AG04449 (cell line): Measurements from ENCODE around the gene AKT1S1.
A peak's percentile ranks its signal among the peaks of the same experiment; 100 is the strongest.
"Not testable (repeated sequence)": the region's sequence is repeated elsewhere in the genome, so short reads cannot be mapped to it uniquely, and the experiment has no call there.

Source experiments
- CTCF ChIA-PET: fragments of 350-600 bp; formaldehyde crosslinking; extraction: SDS; loops from one replicate; lab custom pipeline; 2021; ENCODE audit warnings: antibody characterized with exemption; lab: Yijun Ruan, JAX
- POLR2A ChIA-PET: fragments of 400-600, 350-600 bp; formaldehyde crosslinking; extraction: SDS; loops from one replicate; lab custom pipeline; 2020; ENCODE audit warnings: antibody characterized with exemption, inconsistent platforms; lab: Yijun Ruan, JAX
- DNase-seq: peaks from one replicate; pipeline ENCODE4 v3.0.0-alpha.2; 2010; ENCODE audit warnings: low read depth, low spot score
- H3K4me3 ChIP-seq: 2 replicates; pipeline ENCODE4 v1.5.1; 2011; ENCODE audit warnings: low read depth, mild to moderate bottlenecking, control low read depth, low read length
- TF ChIP-seq, protein P1 (sequence below): IDR thresholded peaks from one replicate; pipeline ENCODE4 v1.5.1; 2011; ENCODE audit warnings: mild to moderate bottlenecking, moderate library complexity, low read length, control low read depth, inconsistent platforms; ENCODE audit not compliant: insufficient read depth; ENCODE audit errors: missing control alignments

The AKT1S1 gene

DNA sequence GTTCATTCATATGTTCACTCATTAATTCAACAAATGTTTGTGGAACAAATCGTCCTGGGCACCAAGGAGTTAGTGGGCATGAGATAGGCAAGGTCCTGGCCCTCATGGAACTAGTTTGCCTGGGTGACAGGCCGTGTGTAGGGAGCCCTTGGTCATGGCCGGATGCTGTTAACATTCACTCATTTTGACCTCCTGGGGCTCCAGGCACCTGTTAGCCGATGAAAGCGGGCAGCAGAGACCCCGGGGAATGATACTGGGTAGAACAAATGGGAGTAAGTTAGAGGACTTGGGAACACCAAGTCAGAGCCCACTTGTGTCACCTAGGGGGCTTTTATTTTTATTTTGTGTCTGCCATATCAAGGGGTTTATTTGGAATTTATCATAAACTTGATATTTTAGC is 52.5 kb downstream of the AKT1S1 start:
- ChIA-PET CTCF (interaction anchor here (1.3 to 1.6 kb wide), 3 partner anchors 13 to 107 kb away, joined by 3 to 5 read pairs (median 3); no protein-coding TSS in a partner anchor), POLR2A (no interaction called here)
- H3K4me3 ChIP-seq: no peak overlapping the region
- no peak for DNase-seq
- TF ChIP-seq, protein P1, sequence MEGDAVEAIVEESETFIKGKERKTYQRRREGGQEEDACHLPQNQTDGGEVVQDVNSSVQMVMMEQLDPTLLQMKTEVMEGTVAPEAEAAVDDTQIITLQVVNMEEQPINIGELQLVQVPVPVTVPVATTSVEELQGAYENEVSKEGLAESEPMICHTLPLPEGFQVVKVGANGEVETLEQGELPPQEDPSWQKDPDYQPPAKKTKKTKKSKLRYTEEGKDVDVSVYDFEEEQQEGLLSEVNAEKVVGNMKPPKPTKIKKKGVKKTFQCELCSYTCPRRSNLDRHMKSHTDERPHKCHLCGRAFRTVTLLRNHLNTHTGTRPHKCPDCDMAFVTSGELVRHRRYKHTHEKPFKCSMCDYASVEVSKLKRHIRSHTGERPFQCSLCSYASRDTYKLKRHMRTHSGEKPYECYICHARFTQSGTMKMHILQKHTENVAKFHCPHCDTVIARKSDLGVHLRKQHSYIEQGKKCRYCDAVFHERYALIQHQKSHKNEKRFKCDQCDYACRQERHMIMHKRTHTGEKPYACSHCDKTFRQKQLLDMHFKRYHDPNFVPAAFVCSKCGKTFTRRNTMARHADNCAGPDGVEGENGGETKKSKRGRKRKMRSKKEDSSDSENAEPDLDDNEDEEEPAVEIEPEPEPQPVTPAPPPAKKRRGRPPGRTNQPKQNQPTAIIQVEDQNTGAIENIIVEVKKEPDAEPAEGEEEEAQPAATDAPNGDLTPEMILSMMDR: no peak

DNA sequence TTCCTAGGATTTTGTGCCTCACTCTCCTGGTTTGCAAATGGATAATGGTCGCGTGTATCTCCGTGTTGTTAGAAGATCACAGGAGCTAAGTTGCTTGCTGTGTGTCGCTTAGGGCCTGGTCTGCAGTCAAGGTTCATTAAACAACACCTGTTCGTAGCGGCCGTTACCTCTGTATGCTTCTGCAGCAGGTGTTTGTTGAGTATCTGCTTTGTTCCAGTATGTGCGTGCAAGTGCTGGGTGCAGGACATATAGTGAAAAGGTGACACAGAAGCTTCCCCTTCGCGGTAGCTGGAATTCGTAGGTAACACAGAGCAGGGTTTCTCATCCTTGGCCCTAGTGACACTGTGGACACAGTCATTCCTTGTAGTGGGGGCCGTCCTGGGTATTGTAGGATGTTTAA is 53.7 kb downstream of the AKT1S1 start:
- ChIA-PET CTCF (no interaction called here), POLR2A (interaction anchor here (0.6 kb wide), 1 partner anchor 42 kb away, joined by 6 read pairs; no protein-coding TSS in a partner anchor)
- DNase-seq: no peak
- TF ChIP-seq, protein P1: no peak
- no peak overlapping the region for H3K4me3 ChIP-seq

DNA sequence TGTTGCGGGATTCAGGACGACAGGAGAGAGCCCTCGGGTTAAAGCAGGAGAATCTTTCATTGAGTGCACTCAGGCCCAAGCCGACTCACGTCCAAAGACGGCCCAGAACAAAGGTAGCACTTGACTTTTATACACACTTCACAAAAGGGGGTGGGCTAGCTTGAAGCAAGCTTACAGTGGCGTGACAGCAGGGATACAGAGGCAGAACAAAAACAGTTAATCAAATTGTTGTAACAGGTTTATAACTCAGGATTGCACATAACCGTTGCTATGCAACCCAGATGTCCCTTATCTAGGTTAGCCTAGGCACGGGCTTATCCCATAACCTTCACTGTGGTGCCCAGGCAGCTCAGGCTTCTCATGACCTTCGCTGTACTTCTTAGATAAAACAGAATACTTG is 57.0 kb downstream of the AKT1S1 start:
- no peak for DNase-seq
- TF ChIP-seq, protein P1: no peak
- H3K4me3 ChIP-seq: no peak overlapping the region
- POLR2A ChIA-PET: no interaction called here
- CTCF ChIA-PET: no interaction called here

DNA sequence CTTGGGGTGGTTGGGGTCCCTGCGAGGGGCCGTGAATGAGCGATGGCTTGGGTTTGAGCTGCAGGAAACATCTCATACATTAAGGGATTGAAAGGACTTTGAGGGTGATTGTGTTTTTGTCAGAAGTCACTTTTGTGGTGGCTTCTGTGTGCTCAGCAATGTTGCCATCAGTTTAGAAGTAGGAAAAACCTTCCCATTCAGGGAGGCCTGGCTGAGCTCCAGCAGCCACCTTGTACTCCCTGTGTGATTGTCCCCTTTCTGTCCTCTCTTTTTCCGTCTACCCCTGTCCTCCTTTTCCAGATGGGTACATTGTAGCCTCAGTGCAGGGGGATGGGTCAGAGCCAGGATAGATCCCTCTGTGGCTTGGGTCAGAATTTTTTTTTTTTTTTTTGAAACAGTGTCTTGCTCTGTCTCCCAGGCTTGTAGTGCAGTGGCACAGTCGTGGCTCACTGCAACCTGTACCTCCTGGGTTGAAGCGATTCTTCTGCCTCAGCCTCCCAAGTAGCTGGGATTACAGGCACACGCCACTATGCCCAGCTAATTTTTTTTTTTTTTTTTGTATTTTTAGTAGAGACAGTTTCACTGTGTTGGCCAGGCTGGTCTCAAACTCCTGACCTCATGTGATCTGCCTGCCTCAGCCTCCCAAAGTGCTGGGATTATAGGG is 57.6 kb downstream of the AKT1S1 start:
- H3K4me3 ChIP-seq: peak overlapping the region; percentile 92
- POLR2A ChIA-PET, DNase-seq: not testable (repeated sequence)
- CTCF ChIA-PET: interaction anchor here (1.0 to 1.4 kb wide), 3 partner anchors 9 to 102 kb away, joined by 4 to 7 read pairs (median 5); partner anchors contain the start of gene PTOV1
